ENCODE data around the gene ERMAP. TPM values are rescaled to one million over a fixed set of nuclear protein-coding genes. Genes with fewer than 3 reads are reported as not detected.
"Not testable (repeated sequence)": the region's sequence is repeated elsewhere in the genome, so short reads cannot be mapped to it uniquely, and the experiment has no call there.

Gene ERMAP
- total RNA-seq, 4 donors from 2014 or later = 6.1 to 11.7 (median 8.7) TPM

- Histone ChIP-seq H3K4me1 (no peaks in the 10 kb centered on the region), H3K27ac (no peak overlapping the region), H3K36me3 (peaks cover 0 to 26% (median 0%) of the 10 kb centered on the region in 3 donors), H3K27me3 (no peaks in the 10 kb centered on the region), H3K4me3 (no peak overlapping the region), H3K9me3 (no peaks in the 10 kb centered on the region)
- TF ChIP-seq POLR2A (IDR thresholded peaks at IDR 0.05) = no peak
- TF ChIP-seq CTCF (IDR thresholded peaks at IDR 0.05) = no peak
- intact Hi-C loops (cut with DNase I) = no loop called here
- no peak for DNase-seq
Measured at GRCh38 chr1:42806171-42806570, 10.8 kb upstream of the ERMAP start.

- H3K27ac ChIP-seq = no peak overlapping the region
- intact Hi-C loops (cut with DNase I) = no loop called here
- no peak overlapping the region for H3K4me3 ChIP-seq
- H3K36me3 ChIP-seq = peaks cover 0 to 30% (median 0%) of the 10 kb centered on the region in 3 donors
- DNase-seq = no peak
- H3K27me3 ChIP-seq = no peaks in the 10 kb centered on the region
- no peaks in the 10 kb centered on the region for H3K4me1 ChIP-seq
- no peaks in the 10 kb centered on the region for H3K9me3 ChIP-seq
- TF ChIP-seq POLR2A (IDR thresholded peaks at IDR 0.05) (no peak), CTCF (IDR thresholded peaks at IDR 0.05) (no peak)
- WGBS, 2 donors = 78 to 87% methylated on average over 5 of the region's 5 CpGs
Measured at GRCh38 chr1:42806593-42806992, 10.3 kb upstream of the ERMAP start.

GRCh38 chr1:42807056-42807668 is 9.8 kb upstream of the ERMAP start:
- H3K9me3 ChIP-seq = no peaks in the 10 kb centered on the region
- H3K27ac ChIP-seq = no peak overlapping the region
- no peak for DNase-seq
- H3K4me3 ChIP-seq = no peak overlapping the region
- TF ChIP-seq POLR2A (IDR thresholded peaks at IDR 0.05) (no peak), CTCF (IDR thresholded peaks at IDR 0.05) (no peak)
- intact Hi-C loops (cut with DNase I) = no loop called here
- H3K27me3 ChIP-seq = no peaks in the 10 kb centered on the region
- peaks cover 0 to 31% (median 0%) of the 10 kb centered on the region in 3 donors for H3K36me3 ChIP-seq
- no peaks in the 10 kb centered on the region for H3K4me1 ChIP-seq

- H3K27ac ChIP-seq; intact Hi-C loops (cut with DNase I); H3K9me3 ChIP-seq; H3K4me3 ChIP-seq; H3K27me3 ChIP-seq; DNase-seq: not testable (repeated sequence)
- Histone ChIP-seq H3K4me1 (peaks cover 10 to 30% (median 13%) of the 10 kb centered on the region in 3 donors), H3K36me3 (peaks cover 0 to 26% (median 0%) of the 10 kb centered on the region in 3 donors)
- WGBS, 2 donors = 81 to 96% methylated on average over 2 of the region's 3 CpGs
Measured at GRCh38 chr1:42814815-42815214, 2.1 kb upstream of the ERMAP start.

- no peaks in the 10 kb centered on the region for H3K27me3 ChIP-seq
- H3K27ac ChIP-seq = peak overlapping the region; percentile 96 to 99 (median 98)
- H3K4me3 ChIP-seq = peak overlapping the region; percentile 68 to 88 (median 76)
- peaks cover 0 to 18% (median 0%) of the 10 kb centered on the region in 3 donors for H3K36me3 ChIP-seq
- 25 to 29% methylated on average over 7 of the region's 7 CpGs for WGBS, 2 donors
- TF ChIP-seq POLR2A (IDR thresholded peaks at IDR 0.05) (no peak), CTCF (IDR thresholded peaks at IDR 0.05) (no peak)
- H3K9me3 ChIP-seq = no peaks in the 10 kb centered on the region
- DNase-seq = no peak
- intact Hi-C loops (cut with DNase I) = no loop called here
- peaks cover 10 to 30% (median 13%) of the 10 kb centered on the region in 3 donors for H3K4me1 ChIP-seq
Measured at GRCh38 chr1:42815941-42816584, 859 bp upstream of the ERMAP start.

Measured in esophagus squamous epithelium (tissue), 5 donors.